GM12872 (cell line): ENCODE results near the gene LLPH.

Experiments
- CTCF ChIP-seq: IDR thresholded peaks from 3 replicates; pipeline ENCODE4 v1.5.1; 2011; ENCODE audit warnings: low read depth, mild to moderate bottlenecking, low read length, moderate library complexity; ENCODE audit not compliant: insufficient read depth

The LLPH gene

DNA sequence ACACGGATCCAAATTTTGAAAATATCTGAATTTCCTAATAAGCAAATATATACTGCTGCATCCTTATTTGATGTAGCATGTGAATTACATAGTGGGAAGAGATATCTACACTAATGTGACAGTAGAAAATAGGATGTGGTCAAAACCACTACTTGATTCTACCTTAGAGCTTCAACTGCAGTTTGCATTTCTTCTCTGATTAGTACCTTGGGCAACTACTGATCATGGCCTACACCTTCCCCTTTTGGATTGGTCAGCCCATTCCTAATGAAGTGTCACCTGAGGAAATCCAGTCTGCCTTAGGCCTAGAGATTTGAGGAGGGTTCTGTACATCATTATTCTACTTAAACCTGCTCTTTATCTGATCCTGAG is 10.7 kb downstream of the LLPH start:
- no peak for TF ChIP-seq CTCF

DNA sequence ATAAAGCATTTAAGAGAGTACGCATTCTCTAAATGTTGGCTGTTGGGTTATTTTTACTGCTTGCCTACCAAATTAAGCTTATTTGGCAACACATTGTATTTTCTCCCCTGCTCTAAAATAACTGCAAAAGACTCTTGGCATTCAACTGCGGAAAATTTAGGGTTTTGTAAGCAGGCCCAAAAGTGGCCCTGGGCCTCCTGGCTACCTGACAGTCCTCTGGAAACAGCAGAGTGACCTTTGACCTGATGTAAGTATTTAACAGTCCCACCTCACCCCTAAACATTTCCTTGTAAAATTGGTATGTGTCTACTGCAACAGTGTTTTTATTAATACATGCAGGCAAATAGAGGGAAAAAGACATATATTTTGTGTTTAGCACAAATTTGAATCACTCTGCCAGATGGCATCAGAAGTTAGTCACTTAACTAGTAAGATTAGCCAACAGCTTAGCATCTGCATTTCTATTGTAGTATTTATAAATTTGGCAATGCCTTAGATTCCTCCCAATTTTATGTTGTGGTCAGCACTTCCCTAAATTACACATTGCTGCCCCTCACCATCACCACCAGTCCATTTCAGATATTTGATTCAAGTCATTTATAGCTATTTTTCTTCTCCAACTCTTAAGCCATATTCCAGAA is 11.2 kb downstream of the LLPH start:
- no peak for TF ChIP-seq CTCF

GRCh38 chr12:66118240-66118891 is 12.2 kb downstream of the LLPH start:
- no peak for TF ChIP-seq CTCF

DNA sequence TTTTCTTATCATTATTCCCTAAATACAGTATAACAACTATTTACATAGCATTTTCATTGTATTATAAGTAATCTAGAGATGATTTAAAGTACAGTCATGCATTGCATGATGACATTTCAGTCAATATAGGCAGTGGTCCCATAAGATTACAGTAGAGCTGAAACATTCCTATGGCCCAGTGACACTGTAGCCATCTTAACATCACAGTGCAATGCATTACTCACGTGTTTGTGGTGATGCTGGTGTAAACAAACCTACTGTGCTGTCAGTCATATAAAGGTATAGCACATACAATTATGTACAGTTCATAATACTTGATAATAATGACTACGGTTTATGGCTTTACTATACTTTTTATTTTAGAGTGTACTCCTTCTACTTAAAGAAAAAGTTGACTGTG is 13.3 kb downstream of the LLPH start:
- no peak for TF ChIP-seq CTCF

DNA sequence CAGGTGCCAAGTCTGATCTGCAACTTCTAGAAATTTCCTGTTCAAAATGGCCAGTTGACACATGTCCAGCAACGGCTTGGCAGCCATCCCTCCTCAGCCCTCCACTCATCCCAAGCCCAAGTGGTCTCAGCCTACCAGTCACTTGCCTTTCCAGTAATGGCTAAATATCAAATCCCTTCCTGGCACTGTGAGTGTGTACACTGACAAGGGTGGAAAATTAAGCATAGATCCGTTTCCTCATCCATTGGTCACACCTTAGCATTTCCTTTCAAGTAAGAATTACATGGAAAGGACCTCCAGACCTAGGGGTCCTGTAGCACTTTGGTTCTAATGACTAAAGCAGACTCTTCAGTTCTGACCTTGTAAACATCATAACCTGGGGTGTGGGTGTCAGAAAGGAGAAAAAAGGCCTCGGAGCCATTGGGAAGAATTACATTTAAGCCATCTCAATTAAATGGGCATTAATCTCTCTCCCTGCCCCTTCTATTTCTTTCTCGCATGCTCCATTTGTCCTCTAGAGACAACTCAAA is 15.4 kb downstream of the LLPH start:
- TF ChIP-seq CTCF, result no peak

DNA sequence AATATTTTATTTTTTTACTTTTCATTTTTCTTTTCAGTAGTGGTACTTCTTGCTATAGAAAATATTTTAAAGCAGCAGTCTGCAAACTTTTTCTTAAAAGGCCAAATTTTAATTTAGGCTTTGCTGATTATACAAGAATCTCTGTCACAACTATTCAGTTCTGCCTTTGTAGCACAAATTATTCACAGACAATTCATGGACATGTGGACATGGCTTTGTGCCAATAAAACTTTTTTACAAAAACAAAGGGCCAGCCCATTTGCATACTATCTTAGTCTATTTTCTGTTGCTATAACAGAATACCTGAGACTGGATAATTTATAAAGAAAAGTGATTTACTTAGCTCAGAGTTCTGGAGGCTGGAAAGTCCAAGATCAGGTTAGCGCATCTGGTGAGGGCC is 17.1 kb downstream of the LLPH start:
- no peak for TF ChIP-seq CTCF

GRCh38 chr12:66111605-66112004 is 18.9 kb downstream of the LLPH start:
- no peak for TF ChIP-seq CTCF
